HepG2 (cell line): Measurements from ENCODE around the gene DUOXA1. TPM values are rescaled to one million over a fixed set of nuclear protein-coding genes. Genes with fewer than 3 reads are reported as not detected.
A peak's percentile ranks its signal among the peaks of the same experiment; 100 is the strongest.

Source experiments
- AGO1 ChIP-seq: fragments of 200-400 bp; formaldehyde crosslinking; IDR thresholded peaks from 2 replicates; pipeline ENCODE4 v1.6.1; 2017; ENCODE audit warnings: mild to moderate bottlenecking, low read depth, low read length, moderate library complexity; ENCODE audit not compliant: poor library complexity, severe bottlenecking
- ATF7-NPFF ChIP-seq: sonication (generic); formaldehyde crosslinking; IDR thresholded peaks from 2 replicates; pipeline ENCODE4 v1.8.1; 2023; ENCODE audit warnings: mild to moderate bottlenecking, low read depth, missing genetic modification reagents, moderate library complexity
- ATRX ChIP-seq: sonication (generic); formaldehyde crosslinking; IDR thresholded peaks from 2 replicates; pipeline ENCODE4 v1.4.0; 2020; ENCODE audit warnings: missing genetic modification reagents, borderline replicate concordance
- CBFB ChIP-seq: sonication (generic); formaldehyde crosslinking; IDR thresholded peaks from 2 replicates; pipeline ENCODE4 v1.4.0; 2020; ENCODE audit warnings: missing genetic modification reagents
- KDM3A ChIP-seq: IDR thresholded peaks from 2 replicates; pipeline ENCODE4 v1.6.1; 2018; ENCODE audit warnings: low read depth, missing compliant biosample characterization
- KLF15 ChIP-seq: sonication (generic); formaldehyde crosslinking; IDR thresholded peaks from 2 replicates; pipeline ENCODE4 v1.8.1; 2023; ENCODE audit warnings: borderline replicate concordance, mild to moderate bottlenecking, inconsistent platforms, missing genetic modification reagents, mixed read lengths
- MTA3 ChIP-seq: sonication (generic); formaldehyde crosslinking; IDR thresholded peaks from 2 replicates; pipeline ENCODE4 v1.4.0; 2020; ENCODE audit warnings: missing genetic modification reagents
- POLR2A ChIP-seq, 2 experiments: IDR thresholded peaks; 2 replicates each; pipeline ENCODE4 v1.6.1; 2011; ENCODE audit warnings: low read depth in 2 of 2, low read length in 2 of 2, mild to moderate bottlenecking in 1 of 2, moderate library complexity in 1 of 2; ENCODE audit not compliant: insufficient read depth in 1 of 2
- TOPORS ChIP-seq: sonication (generic); formaldehyde crosslinking; IDR thresholded peaks from 2 replicates; pipeline ENCODE4 v1.8.0; 2023; ENCODE audit warnings: mild to moderate bottlenecking, missing genetic modification reagents
- YY1 ChIP-seq: IDR thresholded peaks from 2 replicates; pipeline ENCODE4 v1.6.1; 2011; ENCODE audit warnings: low read length, low read depth, moderate library complexity, mild to moderate bottlenecking; ENCODE audit not compliant: insufficient read depth, insufficient replicate concordance
- ZGPAT ChIP-seq: IDR thresholded peaks from 2 replicates; pipeline ENCODE4 v1.6.1; 2016; ENCODE audit warnings: mild to moderate bottlenecking
- ZMYM2 ChIP-seq: sonication (generic); formaldehyde crosslinking; IDR thresholded peaks from 2 replicates; pipeline ENCODE4 v1.8.0; 2022; ENCODE audit warnings: mild to moderate bottlenecking, missing genetic modification reagents
- ZNF430 ChIP-seq: sonication (generic); formaldehyde crosslinking; IDR thresholded peaks from 2 replicates; pipeline ENCODE4 v1.9.0; 2021; ENCODE audit warnings: mild to moderate bottlenecking, missing genetic modification reagents
- ZNF446 ChIP-seq: sonication (generic); formaldehyde crosslinking; IDR thresholded peaks from 2 replicates; pipeline ENCODE4 v1.5.0; 2020; ENCODE audit warnings: mild to moderate bottlenecking, missing genetic modification reagents
- ZNF546 ChIP-seq: sonication (generic); formaldehyde crosslinking; conservative IDR thresholded peaks from 2 replicates; pipeline ENCODE4 v1.8.1; 2023; ENCODE audit warnings: mild to moderate bottlenecking, missing genetic modification reagents
- ZNF564 ChIP-seq: sonication (generic); formaldehyde crosslinking; IDR thresholded peaks from 2 replicates; pipeline ENCODE4 v1.8.1; 2023; ENCODE audit warnings: mild to moderate bottlenecking, missing genetic modification reagents
- ZSCAN25 ChIP-seq: sonication (generic); formaldehyde crosslinking; IDR thresholded peaks from 2 replicates; pipeline ENCODE4 v1.8.0; 2022; ENCODE audit warnings: mild to moderate bottlenecking, missing genetic modification reagents
- polyA plus RNA-seq, 8 experiments: library from polyadenylated mRNA; depleted of rRNA in 3 of 8; stranded (reverse) in 7 of 8; unstranded in 1 of 8; fragments of >200 nt; fragmentation: Illumina TruSeq in 4 of 8; extraction: Trizol in 4 of 8; gene quantifications; 2 replicates each; pipeline versions ENCODE4 v1.2.1 to v1.2.3, GENCODE V29; 2011 to 2016; ENCODE audit warnings: low read depth in 4 of 8, missing spikeins in 1 of 8, mixed read lengths in 1 of 8; ENCODE audit not compliant: insufficient read depth in 1 of 8
- total RNA-seq, 5 experiments: library from RNA; depleted of rRNA; stranded (reverse); fragments of >200 nt; fragmentation: Illumina TruSeq; extraction: Trizol; gene quantifications; 2 replicates each; pipeline ENCODE4 v1.2.3, GENCODE V29; 2016; ENCODE audit warnings: low read depth in 1 of 5
- TF ChIP-seq, protein P1 (sequence below), 2 experiments: fragments of 450-650 bp in 1 of 2; sonication (generic) in 1 of 2; formaldehyde crosslinking in 1 of 2; IDR thresholded peaks; 2 replicates each; pipeline versions ENCODE4 v1.6.1 to v1.8.0; 2016 to 2022; ENCODE audit warnings: antibody characterized with exemption in 1 of 2, mild to moderate bottlenecking in 1 of 2, missing genetic modification reagents in 1 of 2

The DUOXA1 gene
- total and polyA plus RNA-seq, 2 of the 13 experiments (the other 11 are each of a cell fraction or from before 2014, with no cell fraction given) = not detected

GRCh38 chr15:45166834-45167630, 37.4 kb upstream of the DUOXA1 start (continued):
- TF ChIP-seq, protein P1, sequence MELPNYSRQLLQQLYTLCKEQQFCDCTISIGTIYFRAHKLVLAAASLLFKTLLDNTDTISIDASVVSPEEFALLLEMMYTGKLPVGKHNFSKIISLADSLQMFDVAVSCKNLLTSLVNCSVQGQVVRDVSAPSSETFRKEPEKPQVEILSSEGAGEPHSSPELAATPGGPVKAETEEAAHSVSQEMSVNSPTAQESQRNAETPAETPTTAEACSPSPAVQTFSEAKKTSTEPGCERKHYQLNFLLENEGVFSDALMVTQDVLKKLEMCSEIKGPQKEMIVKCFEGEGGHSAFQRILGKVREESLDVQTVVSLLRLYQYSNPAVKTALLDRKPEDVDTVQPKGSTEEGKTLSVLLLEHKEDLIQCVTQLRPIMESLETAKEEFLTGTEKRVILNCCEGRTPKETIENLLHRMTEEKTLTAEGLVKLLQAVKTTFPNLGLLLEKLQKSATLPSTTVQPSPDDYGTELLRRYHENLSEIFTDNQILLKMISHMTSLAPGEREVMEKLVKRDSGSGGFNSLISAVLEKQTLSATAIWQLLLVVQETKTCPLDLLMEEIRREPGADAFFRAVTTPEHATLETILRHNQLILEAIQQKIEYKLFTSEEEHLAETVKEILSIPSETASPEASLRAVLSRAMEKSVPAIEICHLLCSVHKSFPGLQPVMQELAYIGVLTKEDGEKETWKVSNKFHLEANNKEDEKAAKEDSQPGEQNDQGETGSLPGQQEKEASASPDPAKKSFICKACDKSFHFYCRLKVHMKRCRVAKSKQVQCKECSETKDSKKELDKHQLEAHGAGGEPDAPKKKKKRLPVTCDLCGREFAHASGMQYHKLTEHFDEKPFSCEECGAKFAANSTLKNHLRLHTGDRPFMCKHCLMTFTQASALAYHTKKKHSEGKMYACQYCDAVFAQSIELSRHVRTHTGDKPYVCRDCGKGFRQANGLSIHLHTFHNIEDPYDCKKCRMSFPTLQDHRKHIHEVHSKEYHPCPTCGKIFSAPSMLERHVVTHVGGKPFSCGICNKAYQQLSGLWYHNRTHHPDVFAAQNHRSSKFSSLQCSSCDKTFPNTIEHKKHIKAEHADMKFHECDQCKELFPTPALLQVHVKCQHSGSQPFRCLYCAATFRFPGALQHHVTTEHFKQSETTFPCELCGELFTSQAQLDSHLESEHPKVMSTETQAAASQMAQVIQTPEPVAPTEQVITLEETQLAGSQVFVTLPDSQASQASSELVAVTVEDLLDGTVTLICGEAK (IDR thresholded peaks at IDR 0.05) = no peak
- TF ChIP-seq, protein P1 (CRISPR knock-in tag; IDR thresholded peaks at IDR 0.05) = no peak
- TF ChIP-seq YY1 = peak; percentile 74
- no peak for TF ChIP-seq ZNF564 (CRISPR knock-in tag)
- TF ChIP-seq ZSCAN25 (CRISPR knock-in tag) = no peak
- peak; percentile 35; the same call in 1 of the 2 replicates for TF ChIP-seq KDM3A (CRISPR knock-in tag)
- peak; percentile 95 for TF ChIP-seq AGO1
- peak; percentile 30 to 34; a peak in 3 of 4 replicates for TF ChIP-seq POLR2A (IDR thresholded peaks at IDR 0.05; ENCODE audit: insufficient read depth in 1 of 2, low read depth in 2 of 2, low read length in 2 of 2)
- no peak for TF ChIP-seq MTA3 (CRISPR knock-in tag)
- no peak for TF ChIP-seq ZMYM2 (CRISPR knock-in tag)
- TF ChIP-seq ZGPAT (CRISPR knock-in tag) = peak; percentile 3; the same call in 1 of the 2 replicates
- no peak for TF ChIP-seq KLF15 (CRISPR knock-in tag)
- no peak for TF ChIP-seq ZNF430 (CRISPR knock-in tag)
- no peak for TF ChIP-seq ATRX (CRISPR knock-in tag)
- TF ChIP-seq ATF7-NPFF (CRISPR knock-in tag) = 0 out of 2 replicates have a peak, but pooled peaks have one; percentile 53
- no peak for TF ChIP-seq CBFB (CRISPR knock-in tag)
- TF ChIP-seq ZNF546 (CRISPR knock-in tag) = peak; percentile 37; the same call in 1 of the 2 replicates
- peak; percentile 41; the same call in 1 of the 2 replicates for TF ChIP-seq TOPORS (CRISPR knock-in tag)
- peak; percentile 68; the same call in 1 of the 2 replicates for TF ChIP-seq ZNF446
